ENCODE results near the gene RNF38.
"Not testable (repeated sequence)": the region's sequence is repeated elsewhere in the genome, so short reads cannot be mapped to it uniquely, and the experiment has no call there.

GRCh38 chr9:36411410-36411809 lies 11.3 kb upstream of the RNF38 start:
- TF ChIP-seq, protein P1, sequence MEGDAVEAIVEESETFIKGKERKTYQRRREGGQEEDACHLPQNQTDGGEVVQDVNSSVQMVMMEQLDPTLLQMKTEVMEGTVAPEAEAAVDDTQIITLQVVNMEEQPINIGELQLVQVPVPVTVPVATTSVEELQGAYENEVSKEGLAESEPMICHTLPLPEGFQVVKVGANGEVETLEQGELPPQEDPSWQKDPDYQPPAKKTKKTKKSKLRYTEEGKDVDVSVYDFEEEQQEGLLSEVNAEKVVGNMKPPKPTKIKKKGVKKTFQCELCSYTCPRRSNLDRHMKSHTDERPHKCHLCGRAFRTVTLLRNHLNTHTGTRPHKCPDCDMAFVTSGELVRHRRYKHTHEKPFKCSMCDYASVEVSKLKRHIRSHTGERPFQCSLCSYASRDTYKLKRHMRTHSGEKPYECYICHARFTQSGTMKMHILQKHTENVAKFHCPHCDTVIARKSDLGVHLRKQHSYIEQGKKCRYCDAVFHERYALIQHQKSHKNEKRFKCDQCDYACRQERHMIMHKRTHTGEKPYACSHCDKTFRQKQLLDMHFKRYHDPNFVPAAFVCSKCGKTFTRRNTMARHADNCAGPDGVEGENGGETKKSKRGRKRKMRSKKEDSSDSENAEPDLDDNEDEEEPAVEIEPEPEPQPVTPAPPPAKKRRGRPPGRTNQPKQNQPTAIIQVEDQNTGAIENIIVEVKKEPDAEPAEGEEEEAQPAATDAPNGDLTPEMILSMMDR (IDR thresholded peaks at IDR 0.05), result not testable (repeated sequence)
- TF ChIP-seq POLR2AphosphoS5, POLR2A (IDR thresholded peaks at IDR 0.05): not testable (repeated sequence)
